NCI-H2227 (cell line): Measurements from ENCODE around the gene CYP26A1.
"Not testable (repeated sequence)": the region's sequence is repeated elsewhere in the genome, so short reads cannot be mapped to it uniquely, and the experiment has no call there.

Source experiments
- DNase-seq: peaks from one replicate; lab custom pipeline; 2025; ENCODE audit not compliant: unreplicated experiment; lab: John Stamatoyannopoulos, UW

The CYP26A1 gene

GRCh38 chr10:93079663-93080349, 6.1 kb downstream of the CYP26A1 start:
- DNase-seq: no peak

DNA sequence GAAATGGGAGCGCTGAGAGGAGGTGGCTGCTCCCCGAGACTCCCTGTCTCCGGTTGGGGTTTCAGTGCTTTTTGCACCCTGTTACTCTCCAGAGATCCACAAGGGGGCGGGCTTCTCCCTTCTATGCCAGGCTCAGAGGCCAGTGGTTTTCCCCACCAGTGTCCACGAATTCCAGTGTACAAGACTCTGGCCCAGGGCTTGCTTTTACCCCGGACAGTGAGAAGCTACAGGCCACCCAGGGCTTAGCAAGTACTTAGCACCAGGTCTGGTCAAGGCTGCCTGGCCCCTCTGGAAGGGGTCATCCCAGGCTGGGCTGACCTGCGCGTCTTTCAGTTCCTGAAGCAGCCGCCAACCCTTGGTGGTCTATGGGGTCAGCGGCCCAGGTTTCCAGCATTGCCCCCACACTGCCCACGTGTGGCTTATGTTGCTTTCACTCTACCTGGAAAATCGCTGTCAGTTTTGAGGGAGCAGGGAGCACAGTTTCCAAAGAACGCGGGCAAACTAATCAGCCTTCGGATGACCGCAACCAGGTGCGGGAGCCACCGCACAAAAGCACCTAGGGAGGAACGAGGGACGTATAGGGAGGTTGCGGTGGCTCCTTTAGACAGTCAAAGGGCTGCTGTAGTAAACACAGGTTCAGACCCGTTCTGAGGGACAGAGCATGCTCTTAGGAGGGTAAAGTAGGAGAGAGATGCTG, 6.8 kb downstream of the CYP26A1 start:
- DNase-seq: peak; percentile 18

DNA sequence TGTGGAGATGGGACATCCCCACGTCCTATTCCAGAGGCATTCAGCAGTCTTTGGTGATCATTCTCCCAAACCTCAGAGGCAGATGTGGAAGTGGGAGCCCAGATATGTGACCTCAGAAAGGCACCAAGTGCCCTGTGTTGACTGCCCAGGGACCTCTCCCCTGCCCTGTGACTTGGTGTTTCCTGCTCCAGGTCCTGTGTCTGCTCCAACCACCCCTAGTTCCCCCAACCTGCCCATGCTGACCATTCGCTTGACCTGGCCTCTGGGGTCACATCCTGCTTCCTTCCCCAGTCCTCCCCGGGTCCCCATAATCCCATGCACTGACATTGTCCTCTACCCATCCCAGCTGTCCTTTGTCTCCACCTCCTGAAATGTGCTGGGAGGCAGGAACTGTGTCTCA, 7.6 kb downstream of the CYP26A1 start:
- no peak for DNase-seq

DNA sequence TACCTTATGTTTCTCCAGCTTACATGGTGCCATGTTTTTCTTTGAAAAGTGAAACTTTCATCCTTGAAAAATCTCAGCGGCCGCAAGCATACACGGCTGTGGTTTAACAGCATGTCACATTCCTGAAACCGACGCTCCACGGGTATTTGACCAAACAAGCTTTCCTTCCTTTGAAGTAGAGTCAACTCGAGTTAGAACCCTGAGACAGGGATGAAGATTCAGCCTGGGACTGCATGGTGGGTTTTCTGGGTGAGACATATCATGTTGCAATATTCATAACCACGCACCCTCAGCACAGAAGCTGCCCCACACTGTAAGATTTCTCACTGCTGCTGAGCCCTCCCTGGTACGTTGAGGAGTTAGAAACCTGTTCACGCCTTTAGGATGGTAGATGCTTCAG, 8.1 kb downstream of the CYP26A1 start:
- DNase-seq: no peak

GRCh38 chr10:93083743-93084539, 10.2 kb downstream of the CYP26A1 start:
- no peak for DNase-seq

DNA sequence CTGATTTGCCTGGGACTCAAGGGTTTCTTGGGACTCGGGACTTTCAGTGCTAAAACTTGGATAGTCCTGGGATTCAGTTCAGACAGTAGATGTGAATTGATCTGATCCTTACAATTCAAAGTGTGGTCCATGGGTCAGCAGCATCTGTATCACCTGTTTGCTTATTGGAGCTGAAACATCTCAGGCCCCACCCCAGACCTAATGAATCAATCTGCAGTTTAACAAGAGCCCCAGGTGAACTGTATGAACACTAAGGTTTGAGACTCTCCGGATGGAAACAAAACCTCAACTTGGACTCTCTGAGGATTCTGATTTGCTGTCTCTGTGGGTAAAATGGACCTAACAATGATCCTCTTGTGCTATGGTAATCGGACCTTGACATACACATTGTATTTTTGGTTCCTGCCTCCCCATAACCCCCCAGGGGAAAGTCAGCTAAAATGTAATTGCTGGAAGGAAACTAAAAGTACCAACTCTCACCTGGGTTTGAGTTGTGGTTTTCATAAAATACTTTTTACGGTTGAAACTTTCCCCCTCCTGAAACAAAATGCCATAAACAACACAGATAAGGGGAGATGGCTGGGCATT, 11.7 kb downstream of the CYP26A1 start:
- DNase-seq: no peak

DNA sequence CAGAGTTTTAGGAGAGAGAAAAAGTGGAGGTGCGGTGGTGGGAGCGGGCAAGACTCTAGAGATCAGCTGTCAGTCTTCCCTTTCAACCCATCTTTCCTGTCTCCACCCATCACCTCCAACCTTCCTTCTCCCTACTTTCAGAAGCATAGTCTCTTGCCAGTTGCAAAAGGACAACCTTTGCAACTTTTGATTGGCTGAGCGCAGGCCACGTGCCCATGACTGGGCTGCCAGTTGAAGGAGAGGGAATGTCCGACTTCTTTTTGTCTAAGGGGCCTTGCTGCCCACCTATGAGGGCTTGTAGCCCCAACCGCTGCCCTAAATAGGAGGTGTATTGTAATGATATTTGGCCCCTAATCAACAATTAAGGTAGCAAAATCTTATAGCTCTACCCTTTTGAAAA, 12.6 kb downstream of the CYP26A1 start:
- no peak for DNase-seq

DNA sequence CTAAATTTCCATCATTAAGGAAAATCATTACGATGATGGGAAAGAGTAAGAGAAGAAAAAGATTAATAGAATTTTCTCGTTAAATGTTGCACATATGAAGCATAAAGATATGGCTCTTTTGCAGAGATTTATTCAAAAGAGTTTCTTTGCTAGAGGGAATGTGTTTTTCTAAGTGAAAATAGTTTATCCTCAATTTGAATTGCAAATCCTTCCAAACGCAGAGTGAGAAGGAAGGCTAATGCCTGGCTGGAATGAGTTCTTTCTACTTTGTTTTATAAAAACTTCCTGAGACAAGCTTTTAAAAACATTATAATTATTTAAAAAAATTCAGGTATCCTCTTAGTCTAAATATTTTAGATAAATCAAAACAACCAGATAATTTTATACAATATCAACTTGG, 14.2 kb downstream of the CYP26A1 start:
- no peak for DNase-seq

DNA sequence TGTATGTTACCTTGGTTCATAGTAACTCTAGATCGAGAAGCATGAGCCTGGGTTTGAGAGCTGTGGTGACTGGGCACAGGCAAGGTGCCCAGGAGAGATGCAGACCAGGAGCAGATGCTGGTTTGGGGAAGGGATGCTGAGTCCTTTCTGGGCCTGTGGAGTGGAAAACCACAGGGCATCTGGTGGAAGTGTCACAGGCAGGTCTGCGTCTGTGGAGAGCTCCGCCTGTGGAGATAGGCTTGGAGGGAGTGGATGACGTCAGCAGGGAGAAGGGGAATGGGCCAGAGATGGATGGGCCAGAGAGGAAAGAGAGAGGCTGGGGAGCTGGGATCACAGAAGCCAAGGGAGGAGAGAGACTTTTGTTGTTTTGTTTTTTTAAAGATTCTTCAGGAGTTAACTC, 14.8 kb downstream of the CYP26A1 start:
- DNase-seq: no peak

DNA sequence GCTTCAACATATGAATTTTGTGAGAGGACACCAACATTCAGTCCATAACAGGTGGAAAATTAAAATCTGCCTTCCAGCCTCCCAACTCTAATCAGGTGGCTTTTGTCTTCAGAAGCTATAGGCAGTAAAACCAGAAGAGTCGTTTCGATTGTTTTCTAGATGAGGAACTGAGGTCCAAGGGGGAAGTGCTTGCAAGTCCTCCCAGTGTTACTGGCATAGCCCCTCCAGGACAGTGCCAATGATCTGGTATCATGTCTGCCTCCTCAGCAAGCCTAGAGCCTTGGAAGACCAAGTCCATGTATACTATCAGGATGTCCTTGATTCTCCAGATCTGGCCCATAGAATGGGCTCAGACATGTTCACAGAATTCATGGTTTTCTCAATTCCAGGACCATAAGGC, 16.9 kb downstream of the CYP26A1 start:
- DNase-seq: no peak

- no peak for DNase-seq
Observed at GRCh38 chr10:93091960-93092359, 18.3 kb downstream of the CYP26A1 start.

DNA sequence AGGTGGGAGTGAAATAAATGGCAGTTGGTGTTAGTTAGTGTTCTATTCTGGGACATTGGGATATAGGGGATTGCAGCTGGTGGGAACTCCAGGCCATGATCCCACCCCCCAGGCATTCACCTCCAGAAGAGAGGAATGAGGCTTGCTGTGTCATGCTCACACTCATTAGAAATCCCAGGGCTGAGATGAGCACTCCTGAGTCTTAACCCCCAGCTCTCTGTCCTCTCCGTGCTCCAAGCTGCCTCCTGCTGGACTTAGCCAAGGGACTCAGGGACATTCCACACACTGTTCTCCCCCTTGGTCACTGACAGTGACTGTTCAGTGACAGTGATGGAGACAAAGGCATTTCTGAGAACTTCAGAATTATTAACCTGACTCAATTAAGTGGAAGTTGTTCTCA, 21.5 kb downstream of the CYP26A1 start:
- no peak for DNase-seq

- DNase-seq: no peak
Observed at GRCh38 chr10:93096901-93097300, 23.2 kb downstream of the CYP26A1 start.

DNA sequence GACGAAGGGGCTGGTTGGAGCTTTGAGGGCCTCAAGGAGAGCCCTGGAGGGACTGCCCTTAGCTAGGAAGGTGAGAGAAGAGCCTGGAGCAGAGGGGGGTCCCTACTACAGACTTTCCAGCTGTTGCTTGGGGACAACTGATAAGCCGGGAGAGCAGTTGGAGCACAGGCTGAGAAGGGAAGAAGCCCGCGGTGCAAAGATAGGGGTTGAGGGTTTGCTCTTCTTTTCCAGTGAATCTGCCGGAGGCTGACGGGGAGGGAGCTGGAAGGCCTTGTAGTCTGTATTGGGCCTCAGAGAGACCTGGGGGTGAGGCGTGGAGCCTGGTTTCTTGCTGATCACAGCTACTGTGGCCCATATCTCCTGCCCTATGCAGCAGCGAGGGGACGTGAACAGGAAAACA, 23.7 kb downstream of the CYP26A1 start:
- no peak for DNase-seq

- no peak for DNase-seq
Observed at GRCh38 chr10:93098816-93099215, 25.1 kb downstream of the CYP26A1 start.

DNA sequence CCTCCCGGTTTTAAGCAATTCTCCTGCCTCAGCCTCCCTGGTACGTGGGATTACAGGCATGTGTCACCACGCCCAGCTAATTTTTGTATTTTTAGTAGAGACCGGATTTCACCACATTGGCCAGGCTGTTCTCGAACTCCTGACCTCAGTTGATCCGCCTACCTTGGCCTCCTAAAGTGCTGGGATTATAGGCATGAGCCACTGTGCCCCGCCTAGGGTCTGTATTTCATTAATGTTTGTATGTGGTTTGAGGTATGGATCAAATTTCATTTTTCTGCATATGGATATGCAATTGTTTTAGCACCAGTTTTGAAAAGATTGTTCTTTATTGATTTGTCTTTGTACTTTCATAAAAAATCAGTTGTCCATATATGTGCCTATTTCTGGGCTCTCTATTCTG, 26.0 kb downstream of the CYP26A1 start:
- DNase-seq: no peak

GRCh38 chr10:93101148-93101547, 27.5 kb downstream of the CYP26A1 start:
- DNase-seq: not testable (repeated sequence)

DNA sequence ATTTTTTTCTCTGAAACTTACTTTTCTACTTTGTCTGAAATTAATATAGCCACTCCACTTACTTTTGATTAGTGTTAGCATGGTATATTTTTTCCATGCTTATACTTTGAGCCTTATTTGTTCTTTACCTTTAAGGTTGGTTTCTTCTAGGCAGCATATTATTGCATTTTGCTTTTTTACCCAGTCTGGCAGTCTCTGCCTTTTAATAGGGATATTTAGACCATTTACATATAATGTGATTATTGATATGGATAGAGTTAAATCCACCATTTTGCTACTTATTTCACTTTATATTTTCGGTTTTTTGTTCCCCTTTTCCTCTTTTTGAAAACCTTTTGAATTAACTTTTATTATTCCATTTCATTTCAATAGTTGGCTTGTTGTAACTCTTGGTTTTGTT, 30.3 kb downstream of the CYP26A1 start:
- DNase-seq: no peak

GRCh38 chr10:93106631-93107072, 33.0 kb downstream of the CYP26A1 start:
- DNase-seq: no peak

DNA sequence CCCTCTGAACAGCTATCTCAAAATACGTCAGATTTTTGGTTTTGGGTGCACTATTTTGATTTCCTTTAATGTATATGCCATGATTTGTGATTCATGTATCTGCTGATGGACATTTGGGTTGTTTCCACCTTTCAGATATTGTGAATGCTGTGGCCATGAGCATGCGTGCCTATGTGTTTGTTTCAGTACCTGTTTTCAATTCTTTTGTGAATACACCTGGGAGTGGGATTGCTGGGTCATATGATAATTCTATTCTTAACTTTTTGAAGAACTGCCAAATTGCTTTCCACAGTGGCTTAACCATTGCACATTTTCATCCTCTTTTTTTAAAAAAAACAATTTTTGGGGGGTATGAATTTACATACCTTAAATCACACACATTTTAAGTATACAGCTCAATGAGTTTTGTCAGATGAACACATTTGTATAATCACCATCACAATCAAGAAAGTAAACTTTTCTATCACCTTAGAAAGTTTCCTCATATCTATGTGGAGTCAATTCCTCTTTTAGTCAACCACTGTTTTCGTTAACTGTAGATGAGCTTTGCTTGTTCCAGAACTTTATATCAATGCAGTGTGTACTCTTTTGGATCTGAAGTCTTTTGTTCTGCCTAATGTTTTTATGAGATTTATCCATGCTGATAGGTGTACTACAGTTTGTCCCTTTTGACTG, 36.9 kb downstream of the CYP26A1 start:
- DNase-seq: no peak

GRCh38 chr10:93113042-93113441, 39.3 kb downstream of the CYP26A1 start:
- no peak for DNase-seq
